ENCODE measurements around the gene SNU13. TPM values are rescaled to one million over a fixed set of nuclear protein-coding genes. Genes with fewer than 3 reads are reported as not detected.

Gene SNU13
- total and polyA plus RNA-seq, 2 of the 4 experiments (the other 2 are of a cell fraction), result 122 to 185 TPM

GRCh38 chr22:41702763-41703162 is 14.1 kb upstream of the SNU13 start:
- ChIA-PET POLR2A (ENCODE audit: unreplicated experiment) (no interaction called here), CTCF (interaction anchor here (1.2 kb wide), 1 partner anchor 13 kb away, joined by 3 read pairs; no protein-coding TSS in a partner anchor)
- Histone ChIP-seq H3K4me3 (ENCODE audit: insufficient read depth, low read depth, low read length) (no peak overlapping the region), H3K79me1 (ENCODE audit: low read depth in 1 of 2, low read length in 2 of 2) (no peaks in the 10 kb centered on the region), H2BK120ac (ENCODE audit: low read depth, low read length) (no peak overlapping the region), H4K91ac (ENCODE audit: insufficient read depth, low read depth, low read length) (no peak overlapping the region), H3K9me1 (ENCODE audit: insufficient read depth, low read length) (no peaks in the 10 kb centered on the region), H2BK15ac (ENCODE audit: low read depth, low read length) (no peak overlapping the region), H4K5ac (ENCODE audit: low read depth, low read length) (no peak overlapping the region), H3K14ac (replicated peaks; ENCODE audit: low read depth, low read length) (no peak overlapping the region), H3K27me3 (ENCODE audit: control insufficient read depth, insufficient read depth, low read length) (peaks cover 6% of the 10 kb centered on the region), H2AK5ac (ENCODE audit: low read depth, low read length) (no peak overlapping the region), H3K18ac (ENCODE audit: low read depth, low read length) (no peak overlapping the region), H2AK9ac (replicated peaks; ENCODE audit: low read depth, low read length, poor library complexity) (no peak overlapping the region), H3K4me1 (ENCODE audit: control insufficient read depth, insufficient read depth, low read length) (no peaks in the 10 kb centered on the region), H3K27ac (ENCODE audit: insufficient read depth, low read length) (no peak overlapping the region), H3K9ac (ENCODE audit: low read depth, low read length) (no peak overlapping the region), H3K56ac (ENCODE audit: extremely low read depth, insufficient read depth, low read length) (no peak overlapping the region), H3K23ac (ENCODE audit: low read depth, low read length) (no peak overlapping the region), H2AFZ (replicated peaks; ENCODE audit: low read length, poor library complexity) (no peak overlapping the region), H4K8ac (ENCODE audit: low read depth in 2 of 2, low read length in 2 of 2) (no peak overlapping the region), H2BK20ac (ENCODE audit: low read depth, low read length) (no peak overlapping the region), H3K4me2 (ENCODE audit: low read depth, low read length) (no peak overlapping the region), H2BK5ac (ENCODE audit: low read depth, low read length, poor library complexity, severe bottlenecking) (no peak overlapping the region), H3K4ac (ENCODE audit: low read depth, low read length) (no peak overlapping the region), H3K36me3 (ENCODE audit: control insufficient read depth, insufficient read depth, low read length) (no peaks in the 10 kb centered on the region), H4K20me1 (ENCODE audit: insufficient read depth, low read length) (no peaks in the 10 kb centered on the region), H3K9me3 (ENCODE audit: control insufficient read depth, insufficient read depth, low read length) (no peaks in the 10 kb centered on the region)
- DNase-seq, result no peak
- BruUV-seq (replicated peaks), result no TSS peak
- no peak for ATAC-seq (ENCODE audit: low read depth)
- intact Hi-C loops (cut with micrococcal nuclease) (no loop called here), in situ Hi-C loops (cut with MboI; ENCODE audit: low sequenced_read_pairs) (no loop called here), dilution Hi-C loops (cut with HindIII; ENCODE audit: low sequenced_read_pairs, unreplicated experiment) (no loop called here)
- 90% methylated on average over 4 of the region's 9 CpGs; no CpG with 5 or more reads in 1 of the 2 experiments for WGBS, 2 experiments (ENCODE audit: extremely low coverage in 2 of 2, insufficient read length in 1 of 2)
- TF ChIP-seq RCOR1 (IDR thresholded peaks at IDR 0.05; ENCODE audit: insufficient replicate concordance, low read length) (no peak), RAD21 (IDR thresholded peaks at IDR 0.05; ENCODE audit: low read length) (no peak), BHLHE40 (IDR thresholded peaks at IDR 0.05; ENCODE audit: low read depth, low read length) (no peak), USF2 (IDR thresholded peaks at IDR 0.05; ENCODE audit: low read depth, low read length) (no peak), RFX5 (IDR thresholded peaks at IDR 0.05; ENCODE audit: low read depth, low read length) (no peak), SMC3 (IDR thresholded peaks at IDR 0.05; ENCODE audit: low read depth, low read length) (no peak), MXI1 (IDR thresholded peaks at IDR 0.05; ENCODE audit: borderline replicate concordance, low read depth, low read length) (no peak), CHD1 (IDR thresholded peaks at IDR 0.05; ENCODE audit: low read depth, low read length) (no peak), MAFK (IDR thresholded peaks at IDR 0.05; ENCODE audit: low read depth, low read length) (no peak), NFE2L2 (IDR thresholded peaks at IDR 0.05; ENCODE audit: low read depth, low read length) (no peak), MAZ (IDR thresholded peaks at IDR 0.05; ENCODE audit: borderline replicate concordance, low read depth, low read length) (no peak)
- TF ChIP-seq, protein P1, sequence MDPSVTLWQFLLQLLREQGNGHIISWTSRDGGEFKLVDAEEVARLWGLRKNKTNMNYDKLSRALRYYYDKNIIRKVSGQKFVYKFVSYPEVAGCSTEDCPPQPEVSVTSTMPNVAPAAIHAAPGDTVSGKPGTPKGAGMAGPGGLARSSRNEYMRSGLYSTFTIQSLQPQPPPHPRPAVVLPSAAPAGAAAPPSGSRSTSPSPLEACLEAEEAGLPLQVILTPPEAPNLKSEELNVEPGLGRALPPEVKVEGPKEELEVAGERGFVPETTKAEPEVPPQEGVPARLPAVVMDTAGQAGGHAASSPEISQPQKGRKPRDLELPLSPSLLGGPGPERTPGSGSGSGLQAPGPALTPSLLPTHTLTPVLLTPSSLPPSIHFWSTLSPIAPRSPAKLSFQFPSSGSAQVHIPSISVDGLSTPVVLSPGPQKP (IDR thresholded peaks at IDR 0.05; ENCODE audit: borderline replicate concordance, low read depth, low read length), result no peak

All from IMR-90 (cell line).